PC-9 (cell line): ENCODE results near the gene PSMG4. TPM values are rescaled to one million over a fixed set of nuclear protein-coding genes. Genes with fewer than 3 reads are reported as not detected.

Experiments
- BruUV-seq: library from RNA; stranded (reverse); fragments of 400-500 nt; replicated peaks from 2 replicates; lab custom pipeline; 2021; lab: Mats Ljungman, UMichigan
- CTCF ChIA-PET: fragments of 300-600 bp; sonication (Branson Sonifier 250); formaldehyde crosslinking; loops from one replicate; lab custom pipeline; 2022; ENCODE audit warnings: antibody characterized with exemption; lab: Charles Lee
- POLR2A ChIA-PET: fragments of 300-600 bp; sonication (Branson Sonifier 250); formaldehyde crosslinking; loops from one replicate; lab custom pipeline; 2022; ENCODE audit warnings: antibody characterized with exemption; ENCODE audit not compliant: unreplicated experiment; lab: Charles Lee
- DNase-seq, 2 experiments: peaks; one replicate each; pipeline versions ENCODE4 v3.0.0 to v3.0.0-alpha.2; 2015 to 2022; ENCODE audit warnings: mixed read lengths in 1 of 2
- H2AFZ ChIP-seq: fragments of 200-600 bp; sonication (generic); 2 replicates; pipeline ENCODE4 v1.8.1; 2017; ENCODE audit warnings: antibody characterized with exemption
- H3F3A ChIP-seq: fragments of 200-600 bp; sonication (generic); 2 replicates; pipeline ENCODE4 v1.8.1; 2017; ENCODE audit warnings: antibody characterized with exemption, mild to moderate bottlenecking, low read depth; ENCODE audit not compliant: insufficient read depth
- H3K27ac ChIP-seq: fragments of 200-600 bp; sonication (generic); 2 replicates; pipeline ENCODE4 v1.6.1; 2016; ENCODE audit warnings: mixed run types
- H3K27me3 ChIP-seq: fragments of 200-600 bp; sonication (generic); 2 replicates; pipeline ENCODE4 v1.6.1; 2016; ENCODE audit warnings: low read depth, mixed run types; ENCODE audit not compliant: insufficient read depth
- H3K36me3 ChIP-seq: fragments of 200-600 bp; sonication (generic); 2 replicates; pipeline ENCODE4 v1.6.1; 2016; ENCODE audit warnings: low read depth, mixed run types
- H3K4me1 ChIP-seq: fragments of 200-600 bp; sonication (generic); replicated peaks from 2 replicates; pipeline ENCODE4 v1.6.1; 2016; ENCODE audit warnings: mixed run types; ENCODE audit not compliant: insufficient read depth
- H3K4me2 ChIP-seq: fragments of 200-600 bp; sonication (generic); 2 replicates; pipeline ENCODE4 v1.6.1; 2017; ENCODE audit warnings: mixed run types
- H3K4me3 ChIP-seq: fragments of 200-600 bp; sonication (generic); 2 replicates; pipeline ENCODE4 v1.6.1; 2016; ENCODE audit warnings: mixed run types
- H3K79me2 ChIP-seq: fragments of 200-600 bp; sonication (generic); 2 replicates; pipeline ENCODE4 v1.6.1; 2017; ENCODE audit warnings: low read depth, mixed run types
- H3K9me2 ChIP-seq: fragments of 200-600 bp; sonication (generic); 2 replicates; pipeline ENCODE4 v1.8.1; 2017; ENCODE audit warnings: mild to moderate bottlenecking; ENCODE audit not compliant: insufficient read depth
- H3K9me3 ChIP-seq: fragments of 200-600 bp; sonication (generic); 2 replicates; pipeline ENCODE4 v1.8.1; 2016; ENCODE audit warnings: low read depth; ENCODE audit not compliant: insufficient read depth
- H4K20me1 ChIP-seq: fragments of 200-600 bp; sonication (generic); 2 replicates; pipeline ENCODE4 v1.8.1; 2017; ENCODE audit not compliant: insufficient read depth
- EZH2 ChIP-seq: fragments of 200-600 bp; sonication (generic); IDR thresholded peaks from 2 replicates; pipeline ENCODE4 v1.8.0; 2017; ENCODE audit warnings: antibody characterized with exemption, low read depth
- intact Hi-C: fragments of 100-400 bp; cut with micrococcal nuclease; formaldehyde crosslinking; loops from one replicate; pipeline ENCODE4 v1.10.0; 2022; ENCODE audit not compliant: unreplicated experiment
- total RNA-seq: library from RNA; stranded (reverse); gene quantifications from 2 replicates; pipeline ENCODE4 v1.2.3, GENCODE V29; 2021
- TF ChIP-seq, protein P1 (sequence below): fragments of 200-600 bp; sonication (generic); conservative IDR thresholded peaks from 2 replicates; pipeline ENCODE4 v1.6.1; 2017; ENCODE audit warnings: mixed run types, antibody characterized with exemption, mild to moderate bottlenecking, moderate library complexity

Gene PSMG4
- total RNA-seq, 1 experiment from 2014 or later = 33.8 TPM

- no peaks in the 10 kb centered on the region for H3K79me2 ChIP-seq
- H3K4me2 ChIP-seq = no peak overlapping the region
- POLR2A ChIA-PET = no interaction called here
- TF ChIP-seq, protein P1, sequence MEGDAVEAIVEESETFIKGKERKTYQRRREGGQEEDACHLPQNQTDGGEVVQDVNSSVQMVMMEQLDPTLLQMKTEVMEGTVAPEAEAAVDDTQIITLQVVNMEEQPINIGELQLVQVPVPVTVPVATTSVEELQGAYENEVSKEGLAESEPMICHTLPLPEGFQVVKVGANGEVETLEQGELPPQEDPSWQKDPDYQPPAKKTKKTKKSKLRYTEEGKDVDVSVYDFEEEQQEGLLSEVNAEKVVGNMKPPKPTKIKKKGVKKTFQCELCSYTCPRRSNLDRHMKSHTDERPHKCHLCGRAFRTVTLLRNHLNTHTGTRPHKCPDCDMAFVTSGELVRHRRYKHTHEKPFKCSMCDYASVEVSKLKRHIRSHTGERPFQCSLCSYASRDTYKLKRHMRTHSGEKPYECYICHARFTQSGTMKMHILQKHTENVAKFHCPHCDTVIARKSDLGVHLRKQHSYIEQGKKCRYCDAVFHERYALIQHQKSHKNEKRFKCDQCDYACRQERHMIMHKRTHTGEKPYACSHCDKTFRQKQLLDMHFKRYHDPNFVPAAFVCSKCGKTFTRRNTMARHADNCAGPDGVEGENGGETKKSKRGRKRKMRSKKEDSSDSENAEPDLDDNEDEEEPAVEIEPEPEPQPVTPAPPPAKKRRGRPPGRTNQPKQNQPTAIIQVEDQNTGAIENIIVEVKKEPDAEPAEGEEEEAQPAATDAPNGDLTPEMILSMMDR = no peak
- TF ChIP-seq EZH2 = no peak
- H2AFZ ChIP-seq = no peak overlapping the region
- no peaks in the 10 kb centered on the region for H3K9me2 ChIP-seq
- no peak overlapping the region for H3K27ac ChIP-seq
- CTCF ChIA-PET = no interaction called here
- no TSS peak for BruUV-seq
- no peaks in the 10 kb centered on the region for H3K27me3 ChIP-seq
- H4K20me1 ChIP-seq = no peaks in the 10 kb centered on the region
- H3F3A ChIP-seq = no peaks in the 10 kb centered on the region
- intact Hi-C loops = no loop called here
- H3K9me3 ChIP-seq = no peaks in the 10 kb centered on the region
- DNase-seq = no peak
- H3K4me3 ChIP-seq = no peak overlapping the region
- H3K4me1 ChIP-seq = no peaks in the 10 kb centered on the region
- no peaks in the 10 kb centered on the region for H3K36me3 ChIP-seq
These were observed 56.1 kb downstream of the PSMG4 start for GRCh38 chr6:3314621-3315467.

GRCh38 chr6:3315841-3316240 lies 57.1 kb downstream of the PSMG4 start:
- ChIA-PET CTCF (no interaction called here), POLR2A (no interaction called here)
- intact Hi-C loops = no loop called here
- no peaks in the 10 kb centered on the region for H3K36me3 ChIP-seq
- H3K27ac ChIP-seq = no peak overlapping the region
- no peaks in the 10 kb centered on the region for H4K20me1 ChIP-seq
- H3K9me3 ChIP-seq = no peaks in the 10 kb centered on the region
- no peaks in the 10 kb centered on the region for H3F3A ChIP-seq
- no peaks in the 10 kb centered on the region for H3K79me2 ChIP-seq
- no peaks in the 10 kb centered on the region for H3K9me2 ChIP-seq
- TF ChIP-seq, protein P1 = no peak
- TF ChIP-seq EZH2 = no peak
- no TSS peak for BruUV-seq
- no peaks in the 10 kb centered on the region for H3K4me1 ChIP-seq
- no peaks in the 10 kb centered on the region for H3K27me3 ChIP-seq
- H3K4me2 ChIP-seq = no peak overlapping the region
- no peak for DNase-seq
- H2AFZ ChIP-seq = no peak overlapping the region
- no peak overlapping the region for H3K4me3 ChIP-seq

- Histone ChIP-seq H3K4me3 (no peak overlapping the region), H3K27me3 (no peaks in the 10 kb centered on the region), H3K9me3 (no peaks in the 10 kb centered on the region), H3K79me2 (no peaks in the 10 kb centered on the region), H3K9me2 (no peaks in the 10 kb centered on the region), H3K36me3 (no peaks in the 10 kb centered on the region), H3K4me1 (no peaks in the 10 kb centered on the region), H3K27ac (no peak overlapping the region), H2AFZ (no peak overlapping the region), H3F3A (no peaks in the 10 kb centered on the region), H4K20me1 (no peaks in the 10 kb centered on the region), H3K4me2 (no peak overlapping the region)
- CTCF ChIA-PET = no interaction called here
- TF ChIP-seq, protein P1 = no peak
- no peak for TF ChIP-seq EZH2
- intact Hi-C loops = no loop called here
- no TSS peak for BruUV-seq
- POLR2A ChIA-PET = no interaction called here
- no peak for DNase-seq
These were observed 57.6 kb downstream of the PSMG4 start for GRCh38 chr6:3316331-3316730.
